ENCODE measurements around the gene TFIP11.

The TFIP11 gene

DNA sequence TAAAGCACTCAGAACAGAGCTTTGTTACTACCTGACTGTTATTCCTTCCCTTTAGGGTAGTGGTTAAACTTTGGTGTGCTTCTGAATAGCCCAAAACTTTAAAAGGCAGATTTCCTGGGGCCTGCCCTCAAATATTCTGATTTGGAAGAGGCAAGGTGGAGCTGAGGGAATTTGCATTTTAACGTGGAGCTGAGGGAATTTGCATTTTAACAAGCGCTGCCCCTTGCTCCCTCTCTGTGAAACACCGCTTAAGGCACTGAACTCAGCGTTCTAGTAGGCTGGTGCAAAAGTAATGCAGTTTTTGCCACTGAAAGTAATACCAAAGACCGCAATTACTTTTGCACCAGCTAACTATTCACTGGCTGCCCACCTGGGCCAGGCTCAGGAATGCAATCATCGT, 42.7 kb upstream of the TFIP11 start:
- no peak for DNase-seq (ENCODE audit: low read depth)
- no peak overlapping the region for H3K4me3 ChIP-seq (ENCODE audit: low read length)
- TF ChIP-seq, protein P1, sequence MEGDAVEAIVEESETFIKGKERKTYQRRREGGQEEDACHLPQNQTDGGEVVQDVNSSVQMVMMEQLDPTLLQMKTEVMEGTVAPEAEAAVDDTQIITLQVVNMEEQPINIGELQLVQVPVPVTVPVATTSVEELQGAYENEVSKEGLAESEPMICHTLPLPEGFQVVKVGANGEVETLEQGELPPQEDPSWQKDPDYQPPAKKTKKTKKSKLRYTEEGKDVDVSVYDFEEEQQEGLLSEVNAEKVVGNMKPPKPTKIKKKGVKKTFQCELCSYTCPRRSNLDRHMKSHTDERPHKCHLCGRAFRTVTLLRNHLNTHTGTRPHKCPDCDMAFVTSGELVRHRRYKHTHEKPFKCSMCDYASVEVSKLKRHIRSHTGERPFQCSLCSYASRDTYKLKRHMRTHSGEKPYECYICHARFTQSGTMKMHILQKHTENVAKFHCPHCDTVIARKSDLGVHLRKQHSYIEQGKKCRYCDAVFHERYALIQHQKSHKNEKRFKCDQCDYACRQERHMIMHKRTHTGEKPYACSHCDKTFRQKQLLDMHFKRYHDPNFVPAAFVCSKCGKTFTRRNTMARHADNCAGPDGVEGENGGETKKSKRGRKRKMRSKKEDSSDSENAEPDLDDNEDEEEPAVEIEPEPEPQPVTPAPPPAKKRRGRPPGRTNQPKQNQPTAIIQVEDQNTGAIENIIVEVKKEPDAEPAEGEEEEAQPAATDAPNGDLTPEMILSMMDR (IDR thresholded peaks at IDR 0.05; ENCODE audit: insufficient read depth, low read depth, low read length, missing control alignments), result no peak

DNA sequence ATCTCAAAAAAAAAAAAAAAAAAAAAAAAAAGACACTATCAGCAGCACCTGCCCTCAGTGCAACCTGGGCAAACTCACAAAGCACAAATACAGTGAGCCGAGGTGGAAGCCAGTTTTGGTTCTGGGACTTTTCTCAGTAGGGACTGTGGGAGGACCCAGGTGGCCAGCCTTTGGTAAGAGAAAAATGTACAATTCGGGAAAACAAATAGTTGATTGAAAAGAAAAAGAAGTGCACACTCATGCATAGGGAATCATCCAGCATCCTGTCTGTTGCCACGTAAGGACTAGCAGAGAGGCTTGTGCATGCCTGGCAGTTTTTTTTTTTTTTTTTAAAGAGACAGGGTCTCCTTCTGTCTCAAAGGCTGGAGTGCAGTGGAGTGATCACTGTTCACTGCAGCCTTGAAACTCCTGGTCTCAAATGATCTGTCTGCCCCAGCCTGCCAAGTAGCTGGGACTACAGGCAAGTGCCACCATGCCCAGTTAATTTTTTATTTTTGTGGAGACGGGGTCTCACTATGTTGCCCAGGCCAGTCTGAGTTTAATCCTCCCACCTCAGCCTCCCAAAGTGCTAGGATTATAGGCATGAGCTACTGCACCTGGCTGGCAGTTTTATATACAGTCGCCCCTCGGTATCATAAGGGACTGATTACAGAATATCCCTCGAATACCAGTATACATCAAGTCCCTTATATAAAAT, 40.9 kb upstream of the TFIP11 start:
- H3K4me3 ChIP-seq (ENCODE audit: low read length), result no peak overlapping the region
- DNase-seq (ENCODE audit: low read depth), result peak; percentile 80
- TF ChIP-seq, protein P1 (IDR thresholded peaks at IDR 0.05; ENCODE audit: insufficient read depth, low read depth, low read length, missing control alignments), result no peak

DNA sequence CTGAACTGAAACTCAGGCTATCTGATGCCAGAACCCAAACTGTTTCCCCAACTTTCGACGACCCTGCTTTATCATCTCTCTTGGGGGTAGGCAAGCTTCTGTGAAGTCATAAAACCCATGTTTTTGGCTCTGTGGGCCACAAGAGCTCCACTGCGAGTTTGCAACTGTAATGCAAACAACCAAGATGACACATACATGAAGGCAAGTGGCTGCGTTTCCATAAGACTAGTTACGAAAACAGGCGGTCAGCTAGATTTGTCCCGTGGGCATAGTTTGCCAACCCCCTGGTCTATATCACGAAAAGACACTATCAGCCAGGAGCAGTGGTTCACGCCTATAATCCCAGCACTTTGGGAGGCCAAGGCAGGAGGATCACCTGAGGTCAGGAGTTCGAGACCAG, 40.2 kb upstream of the TFIP11 start:
- DNase-seq (ENCODE audit: low read depth), result no peak
- TF ChIP-seq, protein P1 (IDR thresholded peaks at IDR 0.05; ENCODE audit: insufficient read depth, low read depth, low read length, missing control alignments), result no peak

DNA sequence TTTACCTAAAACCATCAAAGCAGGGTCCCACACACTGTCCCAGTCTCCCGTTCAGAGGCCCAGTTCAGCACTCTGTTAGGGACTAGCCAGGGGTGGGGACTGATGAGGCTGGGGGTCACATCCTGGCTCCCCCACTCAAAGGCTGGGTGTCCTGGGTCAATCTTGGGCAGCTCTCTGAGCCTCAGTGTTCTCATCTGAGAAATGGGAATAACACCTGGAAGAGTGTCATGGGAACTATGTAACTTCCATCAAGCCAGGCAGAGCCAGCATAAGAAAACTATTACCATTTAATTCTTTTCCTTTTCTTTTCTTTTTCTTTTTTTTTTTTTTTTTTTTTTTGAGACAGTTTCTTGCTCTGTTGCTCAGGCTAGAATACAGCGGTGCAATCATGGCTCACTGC, 39.3 kb upstream of the TFIP11 start:
- H3K4me3 ChIP-seq (ENCODE audit: low read length), result no peak overlapping the region
- TF ChIP-seq, protein P1 (IDR thresholded peaks at IDR 0.05; ENCODE audit: insufficient read depth, low read depth, low read length, missing control alignments), result no peak
- no peak for DNase-seq (ENCODE audit: low read depth)

More for the DNA sequence above, 40.2 kb upstream of the TFIP11 start:
- no peak overlapping the region for H3K4me3 ChIP-seq (ENCODE audit: low read length)

DNA sequence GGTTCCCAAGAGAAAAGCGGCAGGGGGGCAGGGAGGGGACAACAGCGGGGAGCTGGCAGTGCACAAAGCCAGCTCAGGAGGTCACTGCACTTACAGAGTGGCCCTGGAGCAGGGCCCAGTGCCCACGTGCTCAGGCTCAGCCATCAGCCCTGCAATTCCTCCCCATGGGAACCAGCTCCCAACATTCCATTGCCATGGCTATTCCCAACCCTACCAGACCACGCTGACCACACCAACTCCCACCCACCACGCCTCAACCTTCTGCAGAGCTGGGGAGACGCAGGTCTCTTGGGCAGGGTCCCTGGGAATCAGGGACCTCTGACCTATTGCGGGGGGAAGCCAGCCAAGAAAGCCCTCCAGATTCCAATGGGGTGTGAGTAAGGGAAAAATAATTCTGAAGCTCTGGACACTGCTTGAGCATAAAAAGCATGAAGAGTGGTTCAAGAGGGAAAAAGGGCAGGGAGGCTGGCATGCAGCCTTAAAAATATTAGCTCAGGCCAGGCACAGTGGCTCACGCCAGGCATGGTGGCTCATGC, 38.3 kb upstream of the TFIP11 start:
- DNase-seq (ENCODE audit: low read depth), result no peak

DNA sequence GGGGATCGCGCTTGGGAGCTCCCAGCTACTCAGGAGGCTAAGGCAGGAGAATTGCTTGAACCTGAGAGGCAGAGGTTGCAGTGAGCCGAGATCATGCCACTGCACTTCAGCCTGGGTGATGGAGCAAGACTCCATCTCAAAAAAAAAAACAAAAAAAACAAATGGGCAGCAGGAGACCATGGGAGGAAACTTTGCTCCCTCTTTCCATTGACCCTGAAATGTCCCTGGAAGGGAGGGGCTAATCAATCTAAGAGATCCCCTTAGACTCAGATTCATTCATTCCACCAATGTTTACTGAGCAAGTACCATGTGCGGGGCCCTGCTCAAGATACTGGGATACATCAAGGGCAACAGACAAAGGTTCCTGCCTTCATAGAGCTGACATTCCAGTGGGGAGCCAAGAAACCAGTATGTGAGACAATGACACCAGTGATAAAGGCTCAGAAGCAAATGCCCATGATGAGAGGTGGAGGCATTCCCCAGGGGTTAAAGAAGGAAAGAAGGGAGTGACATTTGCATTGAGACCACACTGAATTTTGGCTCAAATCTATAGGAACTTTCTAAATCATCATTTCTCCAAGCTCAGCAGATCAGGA, 37.7 kb upstream of the TFIP11 start:
- no peak overlapping the region for H3K4me3 ChIP-seq (ENCODE audit: low read length)
- no peak for DNase-seq (ENCODE audit: low read depth)
- TF ChIP-seq, protein P1 (IDR thresholded peaks at IDR 0.05; ENCODE audit: insufficient read depth, low read depth, low read length, missing control alignments), result no peak

More for the DNA sequence above, 38.3 kb upstream of the TFIP11 start:
- H3K4me3 ChIP-seq (ENCODE audit: low read length), result no peak overlapping the region
- TF ChIP-seq, protein P1 (IDR thresholded peaks at IDR 0.05; ENCODE audit: insufficient read depth, low read depth, low read length, missing control alignments), result no peak

Data from epithelial cell of esophagus (primary cell).